CD8-positive, alpha-beta memory T cell (primary cell): ENCODE data around the gene SFSWAP. TPM values are rescaled to one million over a fixed set of nuclear protein-coding genes. Genes with fewer than 3 reads are reported as not detected.

Experiments
- CTCF ChIA-PET: fragments of 350-600 bp; sonication (Branson Sonifier 250); formaldehyde crosslinking; loops from one replicate; lab custom pipeline; 2021; ENCODE audit warnings: antibody characterized with exemption; lab: Charles Lee
- POLR2A ChIA-PET: fragments of 350-600 bp; sonication (Branson Sonifier 250); formaldehyde crosslinking; loops from one replicate; lab custom pipeline; 2021; ENCODE audit warnings: antibody characterized with exemption; lab: Charles Lee
- DNase-seq, 5 donors: peaks; one replicate each; pipeline versions ENCODE4 v3.0.0 to v3.0.0-alpha.2; 2020 to 2022; ENCODE audit warnings: mixed read lengths in 1 of 5
- H3K27ac ChIP-seq: one replicate; pipeline ENCODE4 v1.7.0; 2013; ENCODE audit warnings: low read depth, mild to moderate bottlenecking, low read length, moderate library complexity
- H3K27me3 ChIP-seq: 2 replicates; pipeline ENCODE4 v1.7.0; 2013; ENCODE audit warnings: low read length, mild to moderate bottlenecking; ENCODE audit not compliant: insufficient read depth, poor library complexity, severe bottlenecking
- H3K36me3 ChIP-seq: 2 replicates; pipeline ENCODE4 v1.7.0; 2013; ENCODE audit warnings: mild to moderate bottlenecking, low read length, moderate library complexity; ENCODE audit not compliant: insufficient read depth
- H3K4me1 ChIP-seq: 2 replicates; pipeline ENCODE4 v1.7.0; 2013; ENCODE audit warnings: mild to moderate bottlenecking, low read length, moderate library complexity; ENCODE audit not compliant: insufficient read depth
- H3K4me3 ChIP-seq: 2 replicates; pipeline ENCODE4 v1.7.0; 2013; ENCODE audit warnings: mild to moderate bottlenecking, low read length
- H3K9me3 ChIP-seq: 2 replicates; pipeline ENCODE4 v1.7.0; 2013; ENCODE audit warnings: mild to moderate bottlenecking, low read length
- H3K27ac Mint-ChIP-seq, 8 donors: one replicate each; pipeline ENCODE4 v1.8.0; 2020 to 2021; ENCODE audit warnings: mixed read lengths in 8 of 8, mild to moderate bottlenecking in 6 of 8, inconsistent platforms in 3 of 8, moderate library complexity in 3 of 8
- H3K27me3 Mint-ChIP-seq, 2 donors: one replicate each; pipeline ENCODE4 v1.8.0; 2020 to 2021; ENCODE audit warnings: mixed read lengths in 2 of 2, mild to moderate bottlenecking in 1 of 2, moderate library complexity in 1 of 2
- H3K36me3 Mint-ChIP-seq, 3 donors: one replicate each; pipeline ENCODE4 v1.8.0; 2020 to 2021; ENCODE audit warnings: mixed read lengths in 3 of 3, inconsistent platforms in 1 of 3, mild to moderate bottlenecking in 1 of 3
- H3K4me1 Mint-ChIP-seq, 3 donors: one replicate each; pipeline ENCODE4 v1.8.0; 2020 to 2021; ENCODE audit warnings: mixed read lengths in 3 of 3, inconsistent platforms in 1 of 3, mild to moderate bottlenecking in 1 of 3
- H3K4me3 Mint-ChIP-seq, 7 donors: one replicate each; pipeline ENCODE4 v1.8.0; 2020 to 2021; ENCODE audit warnings: mixed read lengths in 7 of 7, mild to moderate bottlenecking in 6 of 7, moderate library complexity in 4 of 7, inconsistent platforms in 2 of 7
- H3K9me3 Mint-ChIP-seq, 5 donors: one replicate each; pipeline ENCODE4 v1.8.0; 2020 to 2022; ENCODE audit warnings: mixed read lengths in 5 of 5, mild to moderate bottlenecking in 3 of 5, moderate library complexity in 2 of 5, inconsistent platforms in 1 of 5
- polyA plus RNA-seq: library from polyadenylated mRNA; unstranded; fragments of 300-500 nt; fragmentation: Illumina TruSeq; gene quantifications from one replicate; pipeline ENCODE4 v1.2.3, GENCODE V29; 2021
- total RNA-seq, 2 experiments: library from RNA; stranded (reverse); gene quantifications; one replicate each; pipeline ENCODE4 v1.2.3, GENCODE V29; 2021

Gene SFSWAP
- total and polyA plus RNA-seq, 3 experiments from 2014 or later: 22.6 to 65.2 (median 63.3) TPM

DNA sequence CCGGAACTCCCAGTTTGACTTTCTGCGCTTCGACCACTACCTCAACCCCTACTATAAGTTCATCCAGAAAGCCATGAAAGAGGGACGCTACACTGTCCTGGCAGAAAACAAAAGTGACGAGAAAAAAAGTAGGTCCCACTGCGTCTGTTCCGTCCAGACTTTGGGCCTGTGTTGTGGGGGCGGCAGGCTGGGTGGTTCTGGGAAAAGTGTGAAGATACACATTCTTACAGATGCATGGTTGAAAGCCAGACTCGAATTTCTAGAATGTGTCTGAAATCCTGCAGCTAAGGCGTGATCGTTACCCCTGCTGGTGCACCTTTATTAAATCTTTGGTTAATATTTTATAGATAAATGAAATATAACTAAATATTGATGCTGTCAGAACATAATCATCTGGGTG lies 14.6 kb downstream of the SFSWAP start:
- no peaks in the 10 kb centered on the region for H3K9me3 Mint-ChIP-seq
- DNase-seq: no peak
- CTCF ChIA-PET: no interaction called here
- no peaks in the 10 kb centered on the region for H3K27me3 Mint-ChIP-seq
- peaks cover 18 to 94% (median 30%) of the 10 kb centered on the region in 3 donors for H3K36me3 Mint-ChIP-seq
- Histone ChIP-seq H3K4me1 (no peaks in the 10 kb centered on the region), H3K9me3 (no peaks in the 10 kb centered on the region), H3K27ac (no peak overlapping the region), H3K36me3 (peaks cover 68% of the 10 kb centered on the region), H3K4me3 (no peak overlapping the region), H3K27me3 (no peaks in the 10 kb centered on the region)
- peak overlapping the region in 1 of 8 donors; percentile 33 for H3K27ac Mint-ChIP-seq
- peaks cover 11 to 35% (median 24%) of the 10 kb centered on the region in 3 donors for H3K4me1 Mint-ChIP-seq
- POLR2A ChIA-PET: interaction anchor here (0.6 kb wide), 1 partner anchor 25 kb away, joined by 4 read pairs; no protein-coding TSS in a partner anchor
- no peak overlapping the region for H3K4me3 Mint-ChIP-seq

DNA sequence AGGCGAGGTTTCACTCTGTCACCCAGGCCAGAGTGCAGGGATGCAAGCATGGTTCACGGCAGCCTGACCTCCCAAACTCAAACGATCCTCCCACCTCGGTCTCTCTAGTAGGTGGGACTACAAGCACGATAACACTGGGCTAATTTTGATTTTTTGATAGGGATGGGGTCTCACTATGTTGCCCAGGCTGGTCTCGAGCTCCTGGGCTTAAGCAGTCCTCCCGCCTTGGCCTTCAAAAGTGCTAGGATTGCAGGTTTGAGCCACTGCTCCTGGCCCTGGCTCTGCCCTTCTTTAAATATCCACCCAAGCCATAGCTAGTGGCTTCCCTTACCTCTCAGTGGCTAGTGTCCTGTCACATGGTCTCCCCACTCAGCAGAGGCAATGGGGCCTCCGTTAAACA lies 17.8 kb downstream of the SFSWAP start:
- Mint-ChIP-seq H3K9me3 (no peaks in the 10 kb centered on the region), H3K4me1 (peaks cover 5 to 10% (median 6%) of the 10 kb centered on the region in 3 donors), H3K4me3 (no peak overlapping the region), H3K27me3 (no peaks in the 10 kb centered on the region), H3K27ac (no peak overlapping the region), H3K36me3 (peaks cover 7 to 95% (median 21%) of the 10 kb centered on the region in 3 donors)
- H3K36me3 ChIP-seq: peaks cover 66% of the 10 kb centered on the region
- DNase-seq: no peak
- no peaks in the 10 kb centered on the region for H3K9me3 ChIP-seq
- H3K27me3 ChIP-seq: no peaks in the 10 kb centered on the region
- POLR2A ChIA-PET: no interaction called here
- no peaks in the 10 kb centered on the region for H3K4me1 ChIP-seq
- no peak overlapping the region for H3K4me3 ChIP-seq
- H3K27ac ChIP-seq: no peak overlapping the region
- CTCF ChIA-PET: no interaction called here

DNA sequence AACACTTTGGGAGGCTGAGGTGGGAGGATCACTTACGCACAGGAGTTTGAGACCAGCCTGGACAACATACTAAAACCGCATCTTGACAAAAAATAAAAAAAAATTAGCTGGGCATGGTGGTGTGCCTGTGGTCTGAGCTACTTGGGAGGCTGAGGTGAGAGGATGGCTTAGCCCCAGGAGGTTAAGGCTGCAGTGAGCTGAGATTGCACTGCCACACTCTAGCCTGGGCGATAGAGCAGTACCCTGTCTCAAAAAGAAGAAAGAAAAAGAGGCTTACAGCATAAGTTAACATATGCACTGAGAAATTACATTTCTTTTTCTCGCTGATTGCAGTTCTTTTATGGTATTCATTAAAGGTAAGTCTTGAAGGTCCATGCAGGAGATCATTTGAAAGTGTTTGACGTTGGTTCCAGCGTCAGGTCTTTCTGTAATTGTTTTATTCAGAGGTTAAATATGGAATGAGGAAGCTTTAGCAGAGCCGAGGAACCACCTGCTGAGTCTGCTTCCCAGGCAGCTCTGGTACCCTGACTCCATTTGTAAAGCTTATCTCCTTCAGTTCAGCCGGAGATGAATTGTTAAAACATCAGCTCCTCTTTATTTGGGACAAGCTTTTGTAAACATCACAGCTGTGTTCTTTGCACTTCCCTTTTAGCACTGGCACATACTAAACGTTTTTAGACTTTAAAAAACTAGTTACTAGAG lies 18.5 kb downstream of the SFSWAP start:
- Mint-ChIP-seq H3K27me3 (no peaks in the 10 kb centered on the region), H3K27ac (no peak overlapping the region), H3K9me3 (no peaks in the 10 kb centered on the region), H3K4me1 (peaks cover 4 to 5% (median 4%) of the 10 kb centered on the region in 3 donors), H3K36me3 (peaks cover 7 to 96% (median 24%) of the 10 kb centered on the region in 3 donors), H3K4me3 (no peak overlapping the region)
- H3K4me1 ChIP-seq: no peaks in the 10 kb centered on the region
- no peak overlapping the region for H3K4me3 ChIP-seq
- H3K27ac ChIP-seq: no peak overlapping the region
- POLR2A ChIA-PET: no interaction called here
- H3K27me3 ChIP-seq: no peaks in the 10 kb centered on the region
- no peaks in the 10 kb centered on the region for H3K9me3 ChIP-seq
- CTCF ChIA-PET: no interaction called here
- peaks cover 73% of the 10 kb centered on the region for H3K36me3 ChIP-seq
- DNase-seq: no peak

DNA sequence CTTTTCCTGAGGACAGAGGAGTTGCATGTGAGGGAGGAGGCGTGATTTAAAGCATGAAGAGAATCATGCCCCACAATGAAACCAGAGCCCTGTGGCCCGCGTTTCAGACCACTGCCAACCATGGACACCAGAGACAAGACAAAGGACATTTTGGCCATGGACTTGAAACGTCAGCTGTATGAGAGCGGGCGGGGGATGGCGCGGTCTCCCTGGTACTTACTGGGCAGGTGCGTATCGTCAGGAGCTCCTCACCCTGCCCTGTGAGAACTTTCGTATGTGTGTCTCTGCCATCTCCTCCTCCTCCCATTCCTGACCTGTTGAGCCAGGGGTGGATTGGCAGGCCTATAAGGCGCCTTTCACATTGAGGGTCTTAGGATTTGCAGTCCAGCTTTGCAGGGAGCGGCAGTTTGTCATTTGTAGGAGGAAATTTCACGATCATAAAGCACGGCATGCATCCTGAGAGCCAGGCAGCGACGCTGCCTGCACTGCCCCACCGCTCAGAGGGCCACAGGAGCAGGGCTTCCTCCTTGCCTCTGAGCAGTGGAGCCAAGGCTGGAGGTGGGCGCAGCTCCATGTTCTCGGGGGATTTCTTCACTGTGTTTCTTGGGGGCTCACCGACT lies 22.2 kb downstream of the SFSWAP start:
- Histone ChIP-seq H3K27me3 (no peaks in the 10 kb centered on the region), H3K4me3 (no peak overlapping the region), H3K4me1 (no peaks in the 10 kb centered on the region), H3K9me3 (no peaks in the 10 kb centered on the region), H3K27ac (no peak overlapping the region), H3K36me3 (peaks cover 59% of the 10 kb centered on the region)
- Mint-ChIP-seq H3K36me3 (peaks cover 7 to 85% (median 22%) of the 10 kb centered on the region in 3 donors), H3K27ac (peak overlapping the region in 1 of 8 donors; percentile 33), H3K4me1 (no peaks in the 10 kb centered on the region), H3K9me3 (no peaks in the 10 kb centered on the region), H3K4me3 (no peak overlapping the region), H3K27me3 (no peaks in the 10 kb centered on the region)
- DNase-seq: no peak
- CTCF ChIA-PET: no interaction called here
- POLR2A ChIA-PET: no interaction called here

DNA sequence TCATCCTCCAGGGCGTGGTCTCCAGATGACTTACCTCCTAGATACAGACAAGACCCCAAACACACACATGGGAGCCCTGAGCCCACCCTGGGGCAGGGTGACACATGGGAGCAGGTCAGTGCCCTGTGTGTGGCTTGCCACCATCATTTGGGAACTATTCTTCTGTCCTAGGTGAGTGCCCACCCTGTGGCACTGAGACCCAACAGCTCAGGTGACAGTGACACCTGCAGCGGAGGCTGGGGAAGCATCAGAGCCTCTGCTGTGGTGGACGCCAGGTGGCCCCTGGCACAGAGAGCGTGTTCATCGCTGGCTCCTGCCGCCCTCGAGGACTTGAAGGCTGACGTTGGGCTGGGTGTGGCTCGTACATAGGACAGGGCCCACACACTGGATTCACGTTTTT lies 23.0 kb downstream of the SFSWAP start:
- Histone ChIP-seq H3K27me3 (no peaks in the 10 kb centered on the region), H3K4me3 (no peak overlapping the region), H3K27ac (no peak overlapping the region), H3K4me1 (no peaks in the 10 kb centered on the region), H3K9me3 (no peaks in the 10 kb centered on the region), H3K36me3 (peaks cover 52% of the 10 kb centered on the region)
- ChIA-PET POLR2A (no interaction called here), CTCF (no interaction called here)
- Mint-ChIP-seq H3K27ac (no peak overlapping the region), H3K9me3 (no peaks in the 10 kb centered on the region), H3K4me3 (no peak overlapping the region), H3K36me3 (peaks cover 6 to 83% (median 21%) of the 10 kb centered on the region in 3 donors), H3K27me3 (no peaks in the 10 kb centered on the region), H3K4me1 (no peaks in the 10 kb centered on the region)
- no peak for DNase-seq

DNA sequence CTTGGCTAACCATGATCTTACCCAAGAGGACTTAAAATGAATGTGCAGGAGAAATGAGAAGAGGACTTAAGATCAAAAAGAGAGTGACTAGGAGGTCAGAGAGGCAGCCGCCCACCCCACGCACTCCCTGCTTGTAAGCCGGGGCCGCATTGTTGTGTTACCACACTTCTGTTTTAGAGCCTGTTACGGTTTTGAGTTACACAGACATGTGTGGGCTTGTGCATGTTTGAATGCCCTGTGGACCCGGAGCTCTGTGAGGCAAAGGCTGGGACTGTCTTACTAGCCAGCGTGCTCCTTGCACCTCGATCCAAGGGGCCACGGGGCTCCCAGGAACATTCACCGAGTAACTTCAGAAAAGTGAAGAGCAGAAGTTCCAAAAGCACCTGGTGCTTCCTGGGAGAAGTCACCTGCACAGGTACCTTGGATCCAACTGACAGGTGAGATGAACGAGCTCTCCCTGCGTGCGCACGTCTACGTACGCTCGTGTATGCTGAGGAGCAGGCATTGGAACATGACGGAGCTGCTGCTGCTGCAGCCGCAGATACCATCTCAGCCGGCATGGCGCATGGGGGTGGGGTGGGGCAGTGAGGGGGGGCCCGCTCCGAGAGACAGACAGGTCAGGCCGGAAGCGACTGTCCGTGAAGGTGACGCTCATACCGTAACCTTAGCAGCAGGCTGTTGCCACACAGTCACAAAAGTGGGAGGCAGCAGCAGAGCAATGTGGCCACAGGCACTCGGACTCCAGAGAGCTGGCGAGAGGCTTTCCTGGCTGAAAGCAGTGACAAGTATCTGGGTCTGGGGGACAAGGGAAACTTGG lies 23.7 kb downstream of the SFSWAP start:
- Histone ChIP-seq H3K27ac (no peak overlapping the region), H3K9me3 (no peaks in the 10 kb centered on the region), H3K4me3 (no peak overlapping the region), H3K27me3 (no peaks in the 10 kb centered on the region), H3K4me1 (no peaks in the 10 kb centered on the region), H3K36me3 (peaks cover 45% of the 10 kb centered on the region)
- ChIA-PET POLR2A (no interaction called here), CTCF (no interaction called here)
- H3K36me3 Mint-ChIP-seq: peaks cover 0 to 80% (median 17%) of the 10 kb centered on the region in 3 donors
- no peak overlapping the region for H3K4me3 Mint-ChIP-seq
- no peaks in the 10 kb centered on the region for H3K27me3 Mint-ChIP-seq
- H3K27ac Mint-ChIP-seq: no peak overlapping the region
- H3K4me1 Mint-ChIP-seq: no peaks in the 10 kb centered on the region
- H3K9me3 Mint-ChIP-seq: no peaks in the 10 kb centered on the region
- DNase-seq: no peak

DNA sequence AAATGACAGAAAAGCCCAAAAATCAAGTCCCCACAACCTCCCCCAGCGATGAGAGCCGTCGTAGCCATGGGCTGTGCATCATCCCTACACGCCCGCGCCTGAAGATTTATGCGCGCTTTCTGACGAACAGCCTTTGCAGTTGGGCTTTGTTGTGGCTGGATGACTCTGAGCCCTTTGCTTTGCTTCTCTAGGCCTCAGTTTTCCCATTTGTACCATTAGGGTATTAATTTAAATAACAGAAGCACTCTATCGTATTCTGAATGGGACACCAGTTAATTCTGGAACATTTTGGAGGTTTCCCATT lies 24.2 kb downstream of the SFSWAP start:
- Histone ChIP-seq H3K4me1 (no peaks in the 10 kb centered on the region), H3K4me3 (no peak overlapping the region), H3K27me3 (no peaks in the 10 kb centered on the region), H3K9me3 (no peaks in the 10 kb centered on the region), H3K36me3 (peaks cover 43% of the 10 kb centered on the region), H3K27ac (no peak overlapping the region)
- Mint-ChIP-seq H3K36me3 (peaks cover 0 to 77% (median 17%) of the 10 kb centered on the region in 3 donors), H3K9me3 (no peaks in the 10 kb centered on the region), H3K4me1 (no peaks in the 10 kb centered on the region), H3K27ac (no peak overlapping the region), H3K27me3 (no peaks in the 10 kb centered on the region), H3K4me3 (no peak overlapping the region)
- DNase-seq: no peak
- ChIA-PET POLR2A (no interaction called here), CTCF (no interaction called here)
